DND-41 (cell line): ENCODE results near the gene CCT4.
"Not testable (repeated sequence)": the region's sequence is repeated elsewhere in the genome, so short reads cannot be mapped to it uniquely, and the experiment has no call there.

Experiments used
- ATAC-seq: fragments of 200-7000 bp; cut with Tn5 transposase; 3 replicates; pipeline ENCODE4 v1.9.1; 2021; ENCODE audit warnings: low read depth; ENCODE audit not compliant: insufficient read depth
- DNase-seq: peaks from one replicate; pipeline ENCODE4 v3.0.0-alpha.2; 2020
- H2AFZ ChIP-seq: 2 replicates; pipeline ENCODE4 v1.6.0; 2012; ENCODE audit warnings: low read depth, low read length
- H3K27ac ChIP-seq: 2 replicates; pipeline ENCODE4 v1.5.1; 2012; ENCODE audit warnings: low read length, inconsistent platforms
- H3K27me3 ChIP-seq: fragments of 200-600 bp; sonication (generic); 2 replicates; pipeline ENCODE4 v1.6.0; 2012; ENCODE audit warnings: low read length, mild to moderate bottlenecking, inconsistent platforms; ENCODE audit not compliant: insufficient read depth, poor library complexity
- H3K36me3 ChIP-seq: 2 replicates; pipeline ENCODE4 v1.5.1; 2012; ENCODE audit warnings: low read length, inconsistent platforms; ENCODE audit not compliant: insufficient read depth
- H3K4me1 ChIP-seq: 2 replicates; pipeline ENCODE4 v1.5.1; 2012; ENCODE audit warnings: mild to moderate bottlenecking, low read length; ENCODE audit not compliant: insufficient read depth
- H3K4me2 ChIP-seq: 2 replicates; pipeline ENCODE4 v1.6.0; 2012; ENCODE audit warnings: mild to moderate bottlenecking, moderate library complexity, low read length, inconsistent platforms; ENCODE audit not compliant: insufficient read depth
- H3K4me3 ChIP-seq, 2 experiments: fragments of 200-600 bp in 1 of 2; shearing (Covaris generic) in 1 of 2; 2 replicates each; pipeline ENCODE4 v1.5.1; 2012 to 2016; ENCODE audit warnings: inconsistent platforms in 2 of 2, low read length in 2 of 2, mild to moderate bottlenecking in 2 of 2, low read depth in 1 of 2, moderate library complexity in 1 of 2
- H3K79me2 ChIP-seq: 2 replicates; pipeline ENCODE4 v1.6.0; 2012; ENCODE audit warnings: low read length, inconsistent platforms; ENCODE audit not compliant: insufficient read depth
- H3K9ac ChIP-seq: 2 replicates; pipeline ENCODE4 v1.6.0; 2012; ENCODE audit warnings: low read depth, mild to moderate bottlenecking, inconsistent platforms, low read length, moderate library complexity
- H3K9me3 ChIP-seq: 2 replicates; pipeline ENCODE4 v1.5.1; 2012; ENCODE audit warnings: low read length, moderate library complexity, mild to moderate bottlenecking, inconsistent platforms; ENCODE audit not compliant: insufficient read depth, severe bottlenecking
- H4K20me1 ChIP-seq: 2 replicates; pipeline ENCODE4 v1.6.0; 2012; ENCODE audit warnings: low read length; ENCODE audit not compliant: insufficient read depth
- EZH2 ChIP-seq: IDR thresholded peaks from 3 replicates; pipeline ENCODE4 v1.6.1; 2012; ENCODE audit warnings: borderline replicate concordance, low read depth, mild to moderate bottlenecking, moderate library complexity, low read length, inconsistent platforms; ENCODE audit not compliant: severe bottlenecking
- TF ChIP-seq, protein P1 (sequence below): IDR thresholded peaks from 2 replicates; pipeline ENCODE4 v1.5.1; 2012; ENCODE audit warnings: borderline replicate concordance, low read length, moderate library complexity, mild to moderate bottlenecking; ENCODE audit not compliant: poor library complexity, severe bottlenecking; ENCODE audit errors: extremely low read depth

The CCT4 gene

GRCh38 chr2:61878761-61879160 lies 9.7 kb downstream of the CCT4 start:
- DNase-seq = no peak
- Histone ChIP-seq H3K4me2 (no peak overlapping the region), H3K36me3 (peaks cover 98% of the 10 kb centered on the region), H3K4me3 (no peak overlapping the region), H3K27ac (no peak overlapping the region), H3K27me3 (no peaks in the 10 kb centered on the region), H3K4me1 (no peaks in the 10 kb centered on the region), H3K79me2 (peaks cover 48% of the 10 kb centered on the region), H3K9ac (no peak overlapping the region), H3K9me3 (no peaks in the 10 kb centered on the region), H2AFZ (no peak overlapping the region), H4K20me1 (peaks cover 4% of the 10 kb centered on the region; the same call in 1 of the 2 replicates)
- no peak for ATAC-seq
- TF ChIP-seq, protein P1, sequence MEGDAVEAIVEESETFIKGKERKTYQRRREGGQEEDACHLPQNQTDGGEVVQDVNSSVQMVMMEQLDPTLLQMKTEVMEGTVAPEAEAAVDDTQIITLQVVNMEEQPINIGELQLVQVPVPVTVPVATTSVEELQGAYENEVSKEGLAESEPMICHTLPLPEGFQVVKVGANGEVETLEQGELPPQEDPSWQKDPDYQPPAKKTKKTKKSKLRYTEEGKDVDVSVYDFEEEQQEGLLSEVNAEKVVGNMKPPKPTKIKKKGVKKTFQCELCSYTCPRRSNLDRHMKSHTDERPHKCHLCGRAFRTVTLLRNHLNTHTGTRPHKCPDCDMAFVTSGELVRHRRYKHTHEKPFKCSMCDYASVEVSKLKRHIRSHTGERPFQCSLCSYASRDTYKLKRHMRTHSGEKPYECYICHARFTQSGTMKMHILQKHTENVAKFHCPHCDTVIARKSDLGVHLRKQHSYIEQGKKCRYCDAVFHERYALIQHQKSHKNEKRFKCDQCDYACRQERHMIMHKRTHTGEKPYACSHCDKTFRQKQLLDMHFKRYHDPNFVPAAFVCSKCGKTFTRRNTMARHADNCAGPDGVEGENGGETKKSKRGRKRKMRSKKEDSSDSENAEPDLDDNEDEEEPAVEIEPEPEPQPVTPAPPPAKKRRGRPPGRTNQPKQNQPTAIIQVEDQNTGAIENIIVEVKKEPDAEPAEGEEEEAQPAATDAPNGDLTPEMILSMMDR = no peak
- TF ChIP-seq EZH2 = no peak

DNA sequence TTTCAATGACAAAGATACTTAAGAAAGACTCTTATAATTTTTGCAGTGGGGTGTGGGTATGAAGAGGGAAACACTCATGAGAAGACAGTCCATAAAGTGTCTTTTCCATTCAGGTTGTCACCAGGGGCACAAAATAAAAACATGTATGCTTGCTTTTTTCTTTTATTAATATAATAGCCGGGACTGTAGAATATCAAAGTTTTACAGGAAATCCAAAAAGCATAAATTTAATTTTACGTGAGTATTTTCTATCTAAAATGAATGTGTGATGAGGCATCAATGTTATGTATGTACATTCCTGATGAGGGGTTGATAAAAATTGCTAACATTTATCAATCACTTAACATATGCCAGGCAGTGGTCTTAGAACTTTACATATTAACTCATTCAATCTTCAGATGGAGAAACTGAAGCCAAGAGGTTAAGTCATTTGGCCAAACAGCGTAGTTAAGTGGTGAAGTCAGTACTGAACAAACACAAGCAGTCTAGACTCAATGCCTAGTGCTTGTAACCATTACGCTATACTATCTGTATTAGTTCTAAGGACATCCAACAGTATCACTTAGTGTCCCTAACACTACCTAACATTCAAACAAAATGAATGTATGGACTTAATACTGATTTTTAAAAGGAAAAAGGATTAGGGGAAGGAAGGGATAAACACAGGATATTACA lies 10.7 kb downstream of the CCT4 start:
- no peak for DNase-seq
- TF ChIP-seq EZH2 = no peak
- TF ChIP-seq, protein P1 = no peak
- no peak overlapping the region for H2AFZ ChIP-seq
- no peaks in the 10 kb centered on the region for H3K9me3 ChIP-seq
- H3K27ac ChIP-seq = no peak overlapping the region
- H3K9ac ChIP-seq = no peak overlapping the region
- peaks cover 98% of the 10 kb centered on the region for H3K36me3 ChIP-seq
- peaks cover 39% of the 10 kb centered on the region for H3K79me2 ChIP-seq
- H3K27me3 ChIP-seq = no peaks in the 10 kb centered on the region
- no peak for ATAC-seq
- no peaks in the 10 kb centered on the region for H3K4me1 ChIP-seq
- H3K4me3 ChIP-seq = no peak overlapping the region
- no peak overlapping the region for H3K4me2 ChIP-seq
- peaks cover under 1% of the 10 kb centered on the region; the same call in 1 of the 2 replicates for H4K20me1 ChIP-seq

DNA sequence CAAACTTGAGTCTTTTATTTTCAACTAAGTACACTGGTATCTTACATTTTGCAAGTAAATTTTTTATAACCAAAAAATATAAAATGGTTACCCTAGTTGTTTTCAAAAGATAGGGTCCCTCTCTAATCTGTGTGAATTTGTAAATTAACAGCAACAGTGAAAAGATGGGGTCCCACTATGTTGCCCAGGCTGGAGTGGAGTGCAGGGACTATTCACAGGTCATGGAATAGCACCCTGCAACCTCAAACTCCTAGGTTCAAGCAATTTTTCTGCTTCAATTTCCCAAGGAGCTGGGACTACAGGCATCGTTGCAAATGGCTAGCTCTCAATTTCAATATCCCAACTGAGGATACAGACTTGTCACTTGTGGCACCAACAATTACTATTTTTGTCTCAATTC lies 12.1 kb downstream of the CCT4 start:
- TF ChIP-seq, protein P1 = no peak
- TF ChIP-seq EZH2 = no peak
- H3K9ac ChIP-seq = no peak overlapping the region
- peaks cover 98% of the 10 kb centered on the region for H3K36me3 ChIP-seq
- DNase-seq = no peak
- no peak overlapping the region for H2AFZ ChIP-seq
- H4K20me1 ChIP-seq = no peaks in the 10 kb centered on the region; the same call in 1 of the 2 replicates
- H3K27ac ChIP-seq = no peak overlapping the region
- H3K9me3 ChIP-seq = no peaks in the 10 kb centered on the region
- peaks cover 30% of the 10 kb centered on the region for H3K79me2 ChIP-seq
- H3K4me3 ChIP-seq = no peak overlapping the region
- no peaks in the 10 kb centered on the region for H3K4me1 ChIP-seq
- no peak overlapping the region for H3K4me2 ChIP-seq
- ATAC-seq = no peak
- H3K27me3 ChIP-seq = no peaks in the 10 kb centered on the region

- H3K4me3 ChIP-seq, H3K9me3 ChIP-seq, H3K4me2 ChIP-seq, ATAC-seq, H3K79me2 ChIP-seq, DNase-seq, H3K4me1 ChIP-seq, H3K27me3 ChIP-seq, H3K9ac ChIP-seq, H4K20me1 ChIP-seq, H2AFZ ChIP-seq, H3K27ac ChIP-seq: not testable (repeated sequence)
- peaks cover 55% of the 10 kb centered on the region for H3K36me3 ChIP-seq
These were observed 21.9 kb downstream of the CCT4 start for GRCh38 chr2:61866482-61867089.
